OCI-M1 (cell line): ENCODE data around the gene DNAAF5.

ENCODE experiments used
- DNase-seq: peaks from one replicate; lab custom pipeline; 2025; lab: John Stamatoyannopoulos, UW

Gene DNAAF5

GRCh38 chr7:768881-769504, 42.5 kb downstream of the DNAAF5 start:
- no peak for DNase-seq

GRCh38 chr7:770336-770735, 43.8 kb downstream of the DNAAF5 start:
- no peak for DNase-seq

- DNase-seq: no peak
Measured at GRCh38 chr7:770741-771166, 44.3 kb downstream of the DNAAF5 start.

GRCh38 chr7:771234-772004, 44.9 kb downstream of the DNAAF5 start:
- no peak for DNase-seq

GRCh38 chr7:772005-772294, 45.5 kb downstream of the DNAAF5 start:
- DNase-seq: no peak

GRCh38 chr7:772392-772791, 45.9 kb downstream of the DNAAF5 start:
- DNase-seq: no peak

- DNase-seq: no peak
Measured at GRCh38 chr7:772861-773621, 46.5 kb downstream of the DNAAF5 start.

GRCh38 chr7:773622-773915, 47.1 kb downstream of the DNAAF5 start:
- DNase-seq: no peak

GRCh38 chr7:774161-775109, 47.9 kb downstream of the DNAAF5 start:
- no peak for DNase-seq

GRCh38 chr7:776381-776780, 49.9 kb downstream of the DNAAF5 start:
- no peak for DNase-seq

- no peak for DNase-seq
Measured at GRCh38 chr7:776992-777727, 50.7 kb downstream of the DNAAF5 start.

GRCh38 chr7:777728-778078, 51.2 kb downstream of the DNAAF5 start:
- no peak for DNase-seq

GRCh38 chr7:778271-778967, 51.9 kb downstream of the DNAAF5 start:
- no peak for DNase-seq

GRCh38 chr7:778968-779451, 52.5 kb downstream of the DNAAF5 start:
- no peak for DNase-seq

GRCh38 chr7:779480-779879, 53.0 kb downstream of the DNAAF5 start:
- no peak for DNase-seq

GRCh38 chr7:780081-780480, 53.6 kb downstream of the DNAAF5 start:
- DNase-seq: no peak

- no peak for DNase-seq
Measured at GRCh38 chr7:780516-780915, 54.0 kb downstream of the DNAAF5 start.

- DNase-seq: no peak
Measured at GRCh38 chr7:781186-781849, 54.8 kb downstream of the DNAAF5 start.

- no peak for DNase-seq
Measured at GRCh38 chr7:781936-782529, 55.5 kb downstream of the DNAAF5 start.
